H9 (cell line): ENCODE results near the gene GCNA. TPM values are rescaled to one million over a fixed set of nuclear protein-coding genes. Genes with fewer than 3 reads are reported as not detected.
A peak's percentile ranks its signal among the peaks of the same experiment; 100 is the strongest.

Experiments
- DNase-seq: peaks from one replicate; pipeline ENCODE4 v3.0.0-alpha.2; 2017
- H2AFZ ChIP-seq: one replicate; pipeline ENCODE4 v1.6.1; 2013; ENCODE audit warnings: mild to moderate bottlenecking, low read length, control low read depth, moderate library complexity
- H2AK5ac ChIP-seq: 2 replicates; pipeline ENCODE4 v1.6.1; 2013; ENCODE audit warnings: low read length, control low read depth, mixed read lengths; ENCODE audit not compliant: insufficient read length
- H2BK120ac ChIP-seq: one replicate; pipeline ENCODE4 v1.6.1; 2013; ENCODE audit warnings: low read depth, mild to moderate bottlenecking, low read length, control low read depth, inconsistent platforms; ENCODE audit not compliant: poor library complexity, severe bottlenecking
- H2BK12ac ChIP-seq: 2 replicates; pipeline ENCODE4 v1.6.1; 2013; ENCODE audit warnings: low read length, control low read depth, mixed read lengths, low read depth; ENCODE audit not compliant: insufficient read length
- H2BK15ac ChIP-seq: 2 replicates; pipeline ENCODE4 v1.6.1; 2013; ENCODE audit warnings: low read depth, low read length, control low read depth
- H2BK20ac ChIP-seq: one replicate; pipeline ENCODE4 v1.6.1; 2013; ENCODE audit warnings: low read depth, mild to moderate bottlenecking, low read length, control low read depth, inconsistent platforms; ENCODE audit not compliant: poor library complexity, severe bottlenecking
- H2BK5ac ChIP-seq: 2 replicates; pipeline ENCODE4 v1.6.1; 2013; ENCODE audit warnings: low read length, control low read depth, mixed read lengths; ENCODE audit not compliant: insufficient read length
- H3K14ac ChIP-seq: 2 replicates; pipeline ENCODE4 v1.6.1; 2013; ENCODE audit warnings: low read length, control low read depth; ENCODE audit not compliant: insufficient read depth
- H3K18ac ChIP-seq: 2 replicates; pipeline ENCODE4 v1.6.1; 2013; ENCODE audit warnings: low read depth, mild to moderate bottlenecking, mixed read lengths, low read length, control low read depth; ENCODE audit not compliant: insufficient read length
- H3K23ac ChIP-seq: 2 replicates; pipeline ENCODE4 v1.6.1; 2013; ENCODE audit warnings: low read length, control low read depth, mixed read lengths, low read depth; ENCODE audit not compliant: insufficient read length
- H3K23me2 ChIP-seq: 2 replicates; pipeline ENCODE4 v1.6.1; 2013; ENCODE audit warnings: low read depth, mild to moderate bottlenecking, mixed read lengths, low read length, control low read depth; ENCODE audit not compliant: insufficient read length, poor library complexity, severe bottlenecking
- H3K27ac ChIP-seq: 2 replicates; pipeline ENCODE4 v1.5.1; 2013; ENCODE audit warnings: low read length, control low read depth, mixed read lengths, low read depth; ENCODE audit not compliant: insufficient read length
- H3K27me3 ChIP-seq: 2 replicates; pipeline ENCODE4 v1.6.1; 2013; ENCODE audit warnings: low read length, control low read depth, inconsistent platforms; ENCODE audit not compliant: insufficient read depth
- H3K4ac ChIP-seq: 2 replicates; pipeline ENCODE4 v1.6.1; 2013; ENCODE audit warnings: low read depth, mild to moderate bottlenecking, control low read depth, inconsistent platforms, low read length, moderate library complexity
- H3K4me1 ChIP-seq: 2 replicates; pipeline ENCODE4 v1.6.1; 2013; ENCODE audit warnings: low read length, control low read depth, inconsistent platforms; ENCODE audit not compliant: insufficient read depth
- H3K4me2 ChIP-seq: 2 replicates; pipeline ENCODE4 v1.6.1; 2013; ENCODE audit warnings: low read length, control low read depth, mixed read lengths; ENCODE audit not compliant: insufficient read length, insufficient read depth
- H3K56ac ChIP-seq: 2 replicates; pipeline ENCODE4 v1.6.1; 2013; ENCODE audit warnings: low read depth, mild to moderate bottlenecking, mixed read lengths, low read length, control low read depth; ENCODE audit not compliant: insufficient read length
- H3K79me1 ChIP-seq: 2 replicates; pipeline ENCODE4 v1.6.1; 2013; ENCODE audit warnings: low read depth, mild to moderate bottlenecking, moderate library complexity, low read length, control low read depth, inconsistent platforms; ENCODE audit not compliant: insufficient read depth, poor library complexity, severe bottlenecking
- H3K79me2 ChIP-seq: 2 replicates; pipeline ENCODE4 v1.6.1; 2013; ENCODE audit warnings: low read length, control low read depth, inconsistent platforms; ENCODE audit not compliant: insufficient read depth
- H3K9ac ChIP-seq: 2 replicates; pipeline ENCODE4 v1.6.1; 2013; ENCODE audit warnings: low read length, control low read depth, mixed read lengths; ENCODE audit not compliant: insufficient read length; ENCODE audit errors: extremely low read depth
- H3K9me3 ChIP-seq: one replicate; pipeline ENCODE4 v1.6.1; 2013; ENCODE audit warnings: low read depth, low read length, inconsistent platforms; ENCODE audit not compliant: control insufficient read depth
- H3T11ph ChIP-seq: one replicate; pipeline ENCODE4 v1.6.1; 2013; ENCODE audit warnings: mild to moderate bottlenecking, low read length, control low read depth, inconsistent platforms
- H4K20me1 ChIP-seq: one replicate; pipeline ENCODE4 v1.6.1; 2013; ENCODE audit not compliant: control insufficient read depth, insufficient read length, insufficient read depth
- H4K5ac ChIP-seq: 2 replicates; pipeline ENCODE4 v1.6.1; 2013; ENCODE audit warnings: low read depth, mild to moderate bottlenecking, mixed read lengths, low read length, control low read depth; ENCODE audit not compliant: insufficient read length
- H4K8ac ChIP-seq: replicated peaks from 2 replicates; pipeline ENCODE4 v1.6.1; 2013; ENCODE audit warnings: low read length, control low read depth, mixed read lengths, low read depth; ENCODE audit not compliant: insufficient read length
- H4K91ac ChIP-seq: 2 replicates; pipeline ENCODE4 v1.6.1; 2013; ENCODE audit warnings: low read depth, mild to moderate bottlenecking, moderate library complexity, mixed read lengths, low read length, control low read depth; ENCODE audit not compliant: insufficient read length
- H3K27ac Mint-ChIP-seq, 3 experiments: 2 replicates in 2 of 3; 3 replicates in 1 of 3; pipeline ENCODE4 v1.8.0; 2020 to 2021; ENCODE audit warnings: mixed read lengths in 3 of 3, mild to moderate bottlenecking in 1 of 3, moderate library complexity in 1 of 3
- H3K27me3 Mint-ChIP-seq: 2 replicates; pipeline ENCODE4 v1.8.0; 2021; ENCODE audit warnings: low read depth, mild to moderate bottlenecking, moderate library complexity, mixed read lengths
- H3K36me3 Mint-ChIP-seq, 3 experiments: 2 replicates in 2 of 3; 3 replicates in 1 of 3; pipeline ENCODE4 v1.8.0; 2020 to 2021; ENCODE audit warnings: low read depth in 3 of 3, mixed read lengths in 3 of 3; ENCODE audit not compliant: insufficient read depth in 1 of 3
- H3K4me1 Mint-ChIP-seq, 2 experiments: 2 replicates each; pipeline ENCODE4 v1.8.0; 2020; ENCODE audit warnings: mixed read lengths in 2 of 2
- H3K4me3 Mint-ChIP-seq, 2 experiments: 2 replicates in 1 of 2; 3 replicates in 1 of 2; pipeline ENCODE4 v1.8.0; 2020 to 2021; ENCODE audit warnings: mild to moderate bottlenecking in 2 of 2, mixed read lengths in 2 of 2, moderate library complexity in 1 of 2
- H3K9me3 Mint-ChIP-seq, 2 experiments: 2 replicates in 1 of 2; 3 replicates in 1 of 2; pipeline ENCODE4 v1.8.0; 2020; ENCODE audit warnings: mild to moderate bottlenecking in 2 of 2, mixed read lengths in 2 of 2, moderate library complexity in 1 of 2
- CTCF ChIP-seq: fragments of 200-600 bp; sonication (generic); conservative IDR thresholded peaks from 3 replicates; pipeline ENCODE4 v1.8.0; 2021; ENCODE audit warnings: antibody characterized with exemption, mild to moderate bottlenecking
- WGBS: extraction: QIAGEN DNeasy Blood & Tissue Kit; methylation state at CpG from one replicate; pipeline ENCODE4 v1.1.7; 2013; ENCODE audit warnings: missing lambda C conversion rate, low lambda C conversion rate, mixed read lengths; ENCODE audit not compliant: insufficient read length; ENCODE audit errors: extremely low coverage; 5-methylcytosine and 5-hydroxymethylcytosine counted together
- total RNA-seq: library from RNA; stranded (reverse); gene quantifications from 2 replicates; pipeline ENCODE4 v1.2.1, GENCODE V29; 2021

GCNA gene
- total RNA-seq, 1 experiment from 2014 or later: 0.96 TPM

GRCh38 chrX:71581210-71581609, 3.0 kb downstream of the GCNA start:
- Histone ChIP-seq H3K23ac (no peak overlapping the region), H3K4me1 (no peaks in the 10 kb centered on the region), H2BK12ac (no peak overlapping the region), H3K14ac (no peak overlapping the region), H2BK120ac (no peak overlapping the region), H3K27ac (no peak overlapping the region), H2AFZ (no peak overlapping the region), H3K56ac (no peak overlapping the region), H3K9ac (no peak overlapping the region), H4K5ac (no peak overlapping the region), H4K20me1 (no peaks in the 10 kb centered on the region), H3K18ac (no peak overlapping the region), H3K4ac (no peak overlapping the region), H3K79me1 (no peaks in the 10 kb centered on the region), H3T11ph (no peak overlapping the region), H2BK15ac (no peak overlapping the region), H3K4me2 (no peak overlapping the region), H4K91ac (no peak overlapping the region), H3K23me2 (no peaks in the 10 kb centered on the region), H4K8ac (no peak overlapping the region), H2BK20ac (no peak overlapping the region), H2AK5ac (no peak overlapping the region), H2BK5ac (no peak overlapping the region), H3K79me2 (no peaks in the 10 kb centered on the region), H3K9me3 (peaks cover 5% of the 10 kb centered on the region), H3K27me3 (no peaks in the 10 kb centered on the region)
- no peak overlapping the region for H3K4me3 Mint-ChIP-seq
- peaks cover 43 to 62% of the 10 kb centered on the region in 2 experiments for H3K9me3 Mint-ChIP-seq
- peaks cover 9 to 30% (median 20%) of the 10 kb centered on the region in 3 experiments for H3K36me3 Mint-ChIP-seq
- peaks cover 4% of the 10 kb centered on the region; the same call in 1 of the 2 replicates for H3K27me3 Mint-ChIP-seq
- no CpG with 5 or more reads among the region's 5 CpGs for WGBS
- peak overlapping the region in 1 of 3 experiments; percentile 52; a peak in 1 of 7 replicates for H3K27ac Mint-ChIP-seq
- 0 out of 4 replicates have a peak, but pooled peaks cover 0 to 10% of the 10 kb centered on the region in 2 experiments for H3K4me1 Mint-ChIP-seq
- DNase-seq: no peak
- TF ChIP-seq CTCF: no peak
